ENCODE measurements around the gene ARHGAP26.

Gene ARHGAP26

GRCh38 chr5:143154510-143155370 lies 384.6 kb downstream of the ARHGAP26 start:
- peak; percentile 35 for DNase-seq

DNA sequence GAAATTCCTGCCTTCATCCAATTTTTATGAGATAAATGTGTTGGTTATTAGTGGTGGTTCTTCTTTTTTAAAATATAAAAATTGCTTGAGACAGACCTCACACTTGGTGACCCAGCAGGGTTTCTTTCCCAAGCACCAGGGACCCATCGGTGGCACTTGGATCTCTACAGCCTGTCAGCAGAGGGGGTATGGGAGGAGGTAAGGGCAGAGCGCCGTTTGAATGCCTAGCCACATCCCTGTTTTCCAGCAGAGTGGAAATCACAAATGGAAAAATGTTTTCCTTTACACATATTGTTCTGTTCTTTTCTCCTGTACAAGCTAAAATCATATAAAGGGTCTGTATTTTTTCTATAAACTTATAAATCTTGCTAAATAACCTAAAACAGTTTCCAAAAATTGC lies 385.3 kb downstream of the ARHGAP26 start:
- DNase-seq = no peak

GRCh38 chr5:143156086-143156485 lies 385.9 kb downstream of the ARHGAP26 start:
- DNase-seq = no peak

DNA sequence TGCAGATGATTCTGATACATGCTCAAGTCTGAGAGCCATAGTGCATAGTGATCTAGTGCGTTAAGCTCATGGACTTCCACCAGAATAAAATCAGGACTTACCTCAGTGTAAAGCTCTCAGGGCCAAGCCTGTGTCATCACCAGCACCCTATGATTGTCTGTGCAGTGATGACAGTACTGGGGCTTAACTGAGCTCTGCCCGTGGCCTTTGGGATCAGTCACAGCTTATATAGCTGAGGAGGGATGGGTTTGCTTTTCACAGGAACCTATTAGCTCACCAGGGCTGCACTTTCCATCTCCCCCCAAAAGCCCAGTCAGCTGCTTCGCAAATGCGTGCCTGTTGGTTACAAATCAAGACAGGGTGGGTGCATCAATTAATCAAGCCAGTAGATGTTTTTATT lies 386.4 kb downstream of the ARHGAP26 start:
- no peak for DNase-seq

DNA sequence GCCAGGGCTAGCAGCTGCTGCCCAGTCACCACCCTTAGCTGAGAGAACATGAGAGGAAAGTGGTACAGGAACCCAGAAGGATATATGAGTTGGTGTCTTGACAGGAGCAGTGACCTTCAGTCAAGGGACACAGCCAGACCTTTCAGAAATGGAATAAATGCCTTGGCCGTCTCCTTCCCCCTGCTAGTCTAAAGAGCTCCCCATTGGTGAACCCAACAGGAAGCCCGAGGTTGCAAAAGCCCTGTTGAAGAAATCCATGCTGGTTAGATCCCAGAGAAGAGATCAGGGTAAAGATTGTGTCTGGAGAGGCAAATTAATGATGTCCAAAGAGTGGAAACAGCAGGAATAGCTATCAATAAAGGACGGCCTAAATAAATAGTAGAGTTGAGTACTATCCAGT lies 388.9 kb downstream of the ARHGAP26 start:
- DNase-seq = no peak

GRCh38 chr5:143161885-143162540 lies 391.8 kb downstream of the ARHGAP26 start:
- no peak for DNase-seq

GRCh38 chr5:143162810-143163209 lies 392.6 kb downstream of the ARHGAP26 start:
- no peak for DNase-seq

- no peak for DNase-seq
Observed at GRCh38 chr5:143164557-143164956, 394.4 kb downstream of the ARHGAP26 start.

- DNase-seq = no peak
Observed at GRCh38 chr5:143165049-143165880, 395.1 kb downstream of the ARHGAP26 start.

DNA sequence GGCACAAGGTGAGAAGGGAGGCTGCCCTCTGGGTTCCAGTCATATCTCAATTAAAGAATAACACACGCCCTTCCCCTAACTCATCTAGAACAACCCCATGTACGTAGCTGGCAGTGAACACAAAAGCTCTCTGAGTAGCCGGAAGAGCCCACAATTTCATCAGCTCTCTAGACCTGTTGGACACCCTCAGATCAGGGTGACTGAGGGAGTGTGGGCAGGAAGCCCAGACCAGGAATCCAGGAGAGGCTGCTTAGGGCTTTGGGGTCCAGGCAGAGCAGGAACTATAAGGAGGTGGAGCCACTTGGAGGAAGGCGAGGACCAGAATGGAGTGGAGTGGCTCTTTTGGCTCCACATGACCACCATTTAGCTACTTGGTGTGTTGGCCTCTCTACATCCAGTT lies 395.9 kb downstream of the ARHGAP26 start:
- no peak for DNase-seq

DNA sequence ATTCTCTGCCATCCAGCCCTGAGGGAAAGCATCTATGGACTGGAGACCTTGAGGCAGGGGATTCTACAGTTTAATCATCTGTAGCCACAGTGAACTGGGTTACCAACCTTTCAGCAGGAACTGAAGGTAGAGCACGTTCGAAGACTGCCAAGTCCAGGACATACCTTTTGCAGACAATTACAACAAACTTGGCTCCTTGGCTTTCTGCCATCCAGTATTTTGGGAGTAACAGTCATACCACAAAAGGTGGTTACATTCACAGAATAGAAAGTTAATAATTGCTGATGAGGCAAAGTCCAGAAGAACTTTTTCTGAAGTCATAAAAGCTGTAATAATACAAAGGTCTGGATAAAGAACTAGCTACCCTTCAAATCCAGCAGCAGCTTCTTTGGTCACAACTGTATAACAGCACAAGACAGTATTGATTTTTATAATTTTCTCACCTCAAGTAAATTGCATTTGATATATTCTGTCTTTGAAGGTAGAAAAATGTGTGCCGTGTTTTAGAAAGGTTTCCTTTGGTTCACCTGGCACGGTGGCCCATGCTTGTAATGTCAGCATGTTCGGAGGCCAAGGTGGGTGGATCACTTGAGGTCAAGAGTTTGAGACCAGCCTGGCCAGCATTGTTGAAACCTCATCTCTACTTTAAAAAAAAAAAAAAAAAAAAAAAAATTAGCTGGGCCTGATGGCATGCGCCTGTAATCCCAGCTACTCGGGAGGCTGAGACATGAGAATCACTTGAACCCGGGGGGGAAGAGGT lies 396.7 kb downstream of the ARHGAP26 start:
- DNase-seq = no peak

DNA sequence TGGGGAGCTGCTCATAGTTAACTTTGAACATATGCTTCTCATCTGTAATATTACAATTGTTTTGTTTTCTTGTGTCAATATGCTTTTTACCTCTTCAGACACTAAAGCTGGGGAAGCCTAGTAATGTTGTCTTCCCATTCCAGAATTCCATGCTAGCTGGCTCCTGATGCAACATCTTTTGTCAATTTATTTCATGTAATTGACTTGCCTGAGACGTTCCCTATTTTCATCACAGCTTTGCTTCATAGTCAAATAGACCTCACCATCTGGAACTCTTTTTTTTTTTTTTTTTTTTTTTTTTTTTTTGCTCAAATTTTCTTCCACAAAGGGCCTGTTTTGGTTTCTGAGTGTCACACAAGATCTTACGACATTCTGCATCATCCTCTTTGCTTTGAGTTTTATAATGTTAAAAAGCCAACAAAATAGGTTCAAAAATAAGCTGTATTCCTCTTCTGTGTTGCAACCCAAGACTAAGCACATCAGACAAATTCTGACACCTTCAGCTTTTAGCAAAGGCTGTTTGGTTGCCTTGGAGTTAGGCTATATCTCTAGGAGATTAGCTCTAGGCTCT lies 398.1 kb downstream of the ARHGAP26 start:
- no peak for DNase-seq

- DNase-seq = no peak
Observed at GRCh38 chr5:143168921-143169810, 399.0 kb downstream of the ARHGAP26 start.

- no peak for DNase-seq
Observed at GRCh38 chr5:143170104-143170503, 399.9 kb downstream of the ARHGAP26 start.

GRCh38 chr5:143170977-143171376 lies 400.8 kb downstream of the ARHGAP26 start:
- DNase-seq = no peak

DNA sequence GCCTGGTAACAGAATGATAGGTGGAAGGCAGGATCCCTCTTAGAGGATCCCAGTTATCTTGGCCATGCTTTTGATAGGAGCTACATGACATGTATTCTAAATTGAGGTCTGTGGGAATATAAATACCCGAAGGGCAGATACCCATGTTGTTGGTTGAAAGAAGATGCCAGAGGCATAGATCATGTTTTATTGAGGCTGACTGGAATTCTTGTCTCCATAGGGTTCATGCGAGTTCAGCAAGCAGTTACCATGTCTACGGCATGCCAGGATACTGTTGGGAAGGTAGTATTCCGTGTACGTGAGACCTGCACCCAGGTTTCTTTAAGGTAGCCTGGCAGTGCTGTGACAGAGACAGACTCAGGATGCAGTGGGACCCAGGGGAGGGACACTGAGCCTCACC lies 402.6 kb downstream of the ARHGAP26 start:
- no peak for DNase-seq

- no peak for DNase-seq
Observed at GRCh38 chr5:143173139-143173889, 403.1 kb downstream of the ARHGAP26 start.

DNA sequence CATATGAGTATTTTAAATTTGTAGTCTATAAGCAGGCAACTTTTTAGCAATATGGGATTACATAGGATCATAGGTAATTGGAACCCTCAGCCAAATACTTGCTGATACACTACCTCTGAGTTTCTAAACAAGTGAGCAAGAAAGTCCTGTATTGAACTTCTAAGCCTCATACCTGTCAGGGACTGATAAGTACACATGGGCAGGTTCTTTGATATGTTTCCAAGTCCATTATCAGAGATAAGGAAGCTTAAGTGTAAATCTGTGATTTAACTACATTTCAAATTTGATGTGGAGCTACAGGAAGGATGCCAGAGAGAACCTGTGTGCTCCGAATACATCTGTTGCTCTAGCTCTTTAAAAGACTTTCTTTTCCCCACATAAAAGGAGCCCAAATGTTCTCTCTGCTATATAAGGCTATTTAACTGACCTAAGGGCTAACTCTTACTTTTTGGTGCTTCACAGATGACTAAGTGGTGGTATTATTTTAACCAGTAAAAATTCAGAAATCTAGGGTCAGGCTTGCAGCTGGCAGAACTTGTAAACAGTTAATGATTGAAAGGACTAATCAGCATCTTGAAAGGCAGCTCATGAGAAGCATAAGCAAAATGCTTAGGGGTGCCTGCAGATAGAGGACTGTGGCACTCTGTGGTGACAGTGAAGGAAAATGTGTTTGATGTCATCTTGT lies 404.7 kb downstream of the ARHGAP26 start:
- no peak for DNase-seq

- no peak for DNase-seq
Observed at GRCh38 chr5:143176048-143176447, 405.9 kb downstream of the ARHGAP26 start.

All from amniotic stem cell (primary cell).